OCI-LY3 (cell line): ENCODE results near the gene BTRC.

ENCODE experiments used
- H2AFZ ChIP-seq: fragments of 200-600, 300-600 bp; shearing (Covaris generic); 2 replicates; pipeline ENCODE4 v1.6.0; 2014; ENCODE audit warnings: antibody characterized with exemption, low read depth, low read length
- H3K27ac ChIP-seq: fragments of 200-600, 300-600 bp; sonication (generic); 2 replicates; pipeline ENCODE4 v1.5.1; 2014; ENCODE audit warnings: mild to moderate bottlenecking, low read length, moderate library complexity, mixed read lengths
- H3K27me3 ChIP-seq: fragments of 200-600, 300-600 bp; sonication (generic); 2 replicates; pipeline ENCODE4 v1.6.1; 2014; ENCODE audit warnings: low read depth, low read length, mixed read lengths
- H3K36me3 ChIP-seq: fragments of 200-600, 300-600 bp; sonication (generic); replicated peaks from 2 replicates; pipeline ENCODE3; 2014; ENCODE audit warnings: low read depth, low read length, mixed read lengths
- H3K4me1 ChIP-seq: fragments of 300-600, 200-600 bp; sonication (generic); 2 replicates; pipeline ENCODE4 v1.6.1; 2014; ENCODE audit warnings: low read length, mixed read lengths
- H3K4me2 ChIP-seq: fragments of 200-600, 300-600 bp; sonication (generic); 2 replicates; pipeline ENCODE4 v1.6.1; 2014; ENCODE audit warnings: low read length, mixed read lengths
- H3K4me3 ChIP-seq: fragments of 300-600, 200-600 bp; sonication (generic); 2 replicates; pipeline ENCODE4 v1.5.1; 2014; ENCODE audit warnings: antibody characterized with exemption, mild to moderate bottlenecking, low read length, moderate library complexity
- H3K79me2 ChIP-seq: fragments of 300-600, 200-600 bp; shearing (Covaris generic); 2 replicates; pipeline ENCODE4 v1.6.1; 2014; ENCODE audit warnings: mild to moderate bottlenecking, low read length, mixed read lengths
- H3K9ac ChIP-seq: fragments of 300-600, 200-600 bp; shearing (Covaris generic); 2 replicates; pipeline ENCODE4 v1.6.0; 2014; ENCODE audit warnings: mild to moderate bottlenecking, low read length, moderate library complexity
- H3K9me3 ChIP-seq: fragments of 200-600, 300-600 bp; shearing (Covaris generic); 2 replicates; pipeline ENCODE4 v1.6.1; 2014; ENCODE audit warnings: low read length, mixed read lengths; ENCODE audit not compliant: insufficient read depth
- H4K20me1 ChIP-seq: fragments of 200-600, 300-600 bp; sonication (generic); 2 replicates; pipeline ENCODE4 v1.6.1; 2016; ENCODE audit warnings: low read length, mixed read lengths; ENCODE audit not compliant: insufficient read depth
- EZH2phosphoT487 ChIP-seq: fragments of 200-600 bp; shearing (Covaris generic); IDR thresholded peaks from 2 replicates; pipeline ENCODE4 v1.6.1; 2018; ENCODE audit warnings: antibody characterized with exemption, mixed run types, low read depth
- TF ChIP-seq, protein P1 (sequence below): fragments of 200-600, 300-600 bp; sonication (generic); IDR thresholded peaks from 2 replicates; pipeline ENCODE4 v1.5.1; 2014; ENCODE audit warnings: antibody characterized with exemption, low read length, low read depth

The BTRC gene

DNA sequence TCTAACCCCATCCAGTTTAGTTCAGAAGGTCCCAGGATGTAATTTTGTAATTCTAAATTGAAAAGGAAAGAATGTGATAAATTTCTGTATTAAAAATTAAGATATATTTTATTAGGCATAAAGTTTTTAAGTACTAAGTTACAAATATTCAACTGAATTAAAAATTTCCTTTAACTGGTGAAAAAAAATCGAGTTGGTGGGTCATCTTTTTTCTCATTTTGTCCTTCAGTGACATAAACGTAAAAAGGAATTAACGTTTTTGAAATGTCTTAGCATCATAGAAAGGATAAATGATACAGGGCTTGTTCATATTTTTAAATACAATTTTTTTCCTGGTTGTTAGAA is 88.5 kb downstream of the BTRC start:
- no peaks in the 10 kb centered on the region for H3K36me3 ChIP-seq
- no peaks in the 10 kb centered on the region for H3K27me3 ChIP-seq
- H4K20me1 ChIP-seq: no peaks in the 10 kb centered on the region
- no peak overlapping the region for H3K4me2 ChIP-seq
- H3K79me2 ChIP-seq: no peaks in the 10 kb centered on the region
- peaks cover 5% of the 10 kb centered on the region for H3K4me1 ChIP-seq
- H3K9ac ChIP-seq: no peak overlapping the region
- H3K9me3 ChIP-seq: no peaks in the 10 kb centered on the region
- H2AFZ ChIP-seq: no peak overlapping the region
- no peak overlapping the region for H3K27ac ChIP-seq
- TF ChIP-seq, protein P1, sequence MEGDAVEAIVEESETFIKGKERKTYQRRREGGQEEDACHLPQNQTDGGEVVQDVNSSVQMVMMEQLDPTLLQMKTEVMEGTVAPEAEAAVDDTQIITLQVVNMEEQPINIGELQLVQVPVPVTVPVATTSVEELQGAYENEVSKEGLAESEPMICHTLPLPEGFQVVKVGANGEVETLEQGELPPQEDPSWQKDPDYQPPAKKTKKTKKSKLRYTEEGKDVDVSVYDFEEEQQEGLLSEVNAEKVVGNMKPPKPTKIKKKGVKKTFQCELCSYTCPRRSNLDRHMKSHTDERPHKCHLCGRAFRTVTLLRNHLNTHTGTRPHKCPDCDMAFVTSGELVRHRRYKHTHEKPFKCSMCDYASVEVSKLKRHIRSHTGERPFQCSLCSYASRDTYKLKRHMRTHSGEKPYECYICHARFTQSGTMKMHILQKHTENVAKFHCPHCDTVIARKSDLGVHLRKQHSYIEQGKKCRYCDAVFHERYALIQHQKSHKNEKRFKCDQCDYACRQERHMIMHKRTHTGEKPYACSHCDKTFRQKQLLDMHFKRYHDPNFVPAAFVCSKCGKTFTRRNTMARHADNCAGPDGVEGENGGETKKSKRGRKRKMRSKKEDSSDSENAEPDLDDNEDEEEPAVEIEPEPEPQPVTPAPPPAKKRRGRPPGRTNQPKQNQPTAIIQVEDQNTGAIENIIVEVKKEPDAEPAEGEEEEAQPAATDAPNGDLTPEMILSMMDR: no peak
- no peak for TF ChIP-seq EZH2phosphoT487
- H3K4me3 ChIP-seq: no peak overlapping the region

DNA sequence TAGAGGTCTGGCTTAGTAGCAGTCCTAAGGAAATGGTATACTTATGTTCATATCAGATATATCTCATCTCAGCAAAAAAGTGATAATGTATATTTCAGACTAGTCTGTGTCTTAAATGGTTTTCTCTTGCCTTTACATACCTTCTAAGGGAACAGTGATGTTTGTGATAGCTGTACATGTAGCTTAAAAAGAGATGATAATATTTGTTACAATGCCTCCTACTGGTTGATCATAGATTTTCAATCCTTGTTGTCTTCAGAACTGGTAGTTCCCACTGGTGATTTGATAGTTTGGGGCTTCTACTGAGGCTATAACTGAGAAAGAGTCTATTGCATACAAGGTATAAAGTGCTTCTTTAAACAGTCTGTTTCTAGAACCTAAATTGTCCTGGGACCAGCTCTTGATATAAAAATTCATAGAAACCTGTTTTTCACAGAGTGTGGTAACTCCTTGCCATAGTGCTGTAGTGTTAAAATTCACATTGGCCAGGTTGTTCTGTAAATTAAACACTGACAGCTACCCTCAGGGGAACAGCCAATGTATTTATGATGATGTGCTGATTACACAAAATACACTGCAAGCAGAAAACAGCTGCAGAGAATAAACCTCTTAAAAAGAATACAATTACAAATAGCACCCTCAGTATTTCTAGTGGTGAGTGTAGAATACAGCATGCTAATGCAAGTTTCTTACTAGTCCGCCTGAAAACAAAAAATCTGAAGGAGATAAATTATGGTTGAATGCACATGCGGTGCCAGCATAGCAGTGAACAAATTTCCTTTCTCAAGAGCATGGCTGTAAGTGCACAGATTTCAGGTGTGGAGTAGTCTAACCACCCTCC is 90.3 kb downstream of the BTRC start:
- no peak overlapping the region for H3K4me3 ChIP-seq
- H2AFZ ChIP-seq: no peak overlapping the region
- no peak overlapping the region for H3K27ac ChIP-seq
- no peaks in the 10 kb centered on the region for H3K4me1 ChIP-seq
- H3K9me3 ChIP-seq: no peaks in the 10 kb centered on the region
- no peaks in the 10 kb centered on the region for H3K79me2 ChIP-seq
- TF ChIP-seq, protein P1: peak; percentile 35; the same call in 1 of the 2 replicates
- TF ChIP-seq EZH2phosphoT487: no peak
- no peak overlapping the region for H3K9ac ChIP-seq
- no peaks in the 10 kb centered on the region for H3K27me3 ChIP-seq
- H3K36me3 ChIP-seq: no peaks in the 10 kb centered on the region
- H3K4me2 ChIP-seq: no peak overlapping the region
- H4K20me1 ChIP-seq: no peaks in the 10 kb centered on the region

DNA sequence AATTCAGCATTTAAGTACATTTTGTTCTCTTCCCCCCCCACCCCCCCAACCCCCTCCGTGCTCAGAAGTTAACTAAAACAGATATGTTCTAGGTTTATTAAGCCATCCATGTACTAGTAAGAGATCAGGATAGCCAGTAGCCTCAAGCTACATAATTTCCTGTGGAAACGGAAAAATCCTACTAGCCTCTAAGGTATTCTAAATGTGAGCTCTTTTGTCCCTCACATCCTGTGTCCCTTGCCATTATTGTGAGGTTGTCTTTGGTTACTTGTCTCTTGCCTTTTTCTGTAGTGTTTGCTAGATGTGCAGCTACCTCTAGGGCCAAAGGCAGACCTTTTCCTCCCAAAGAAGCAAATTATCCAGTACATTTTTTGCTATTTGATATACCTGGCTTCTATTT is 92.1 kb downstream of the BTRC start:
- no peaks in the 10 kb centered on the region for H3K36me3 ChIP-seq
- H4K20me1 ChIP-seq: no peaks in the 10 kb centered on the region
- TF ChIP-seq, protein P1: no peak
- TF ChIP-seq EZH2phosphoT487: no peak
- no peaks in the 10 kb centered on the region for H3K4me1 ChIP-seq
- no peak overlapping the region for H3K4me2 ChIP-seq
- H3K27ac ChIP-seq: no peak overlapping the region
- H3K9ac ChIP-seq: no peak overlapping the region
- no peaks in the 10 kb centered on the region for H3K27me3 ChIP-seq
- no peaks in the 10 kb centered on the region for H3K79me2 ChIP-seq
- no peaks in the 10 kb centered on the region for H3K9me3 ChIP-seq
- no peak overlapping the region for H3K4me3 ChIP-seq
- H2AFZ ChIP-seq: no peak overlapping the region

DNA sequence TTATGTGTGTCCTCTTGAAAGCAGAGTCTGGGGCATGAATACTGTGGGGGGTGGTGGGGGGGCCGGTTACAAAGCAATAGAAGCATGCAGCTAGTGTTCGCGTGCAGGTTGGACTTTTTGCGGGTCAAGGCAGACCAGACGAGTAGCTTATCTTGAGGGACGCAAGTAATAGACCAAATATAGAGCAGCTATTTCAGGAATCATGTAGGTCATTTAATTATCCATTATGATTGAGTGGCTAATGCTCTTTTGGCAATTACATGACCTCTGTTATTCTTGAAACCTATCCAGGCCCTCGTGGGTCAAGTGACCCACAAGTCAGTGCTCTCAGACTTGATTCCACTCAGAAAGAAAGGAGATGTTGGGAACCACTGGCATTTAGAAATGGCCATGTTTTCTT is 93.0 kb downstream of the BTRC start:
- H3K9ac ChIP-seq: no peak overlapping the region
- H3K27ac ChIP-seq: no peak overlapping the region
- no peak overlapping the region for H3K4me3 ChIP-seq
- no peak overlapping the region for H3K4me2 ChIP-seq
- no peaks in the 10 kb centered on the region for H3K79me2 ChIP-seq
- TF ChIP-seq, protein P1: no peak
- TF ChIP-seq EZH2phosphoT487: no peak
- no peaks in the 10 kb centered on the region for H3K4me1 ChIP-seq
- H4K20me1 ChIP-seq: no peaks in the 10 kb centered on the region
- H3K36me3 ChIP-seq: no peaks in the 10 kb centered on the region
- H3K27me3 ChIP-seq: no peaks in the 10 kb centered on the region
- H2AFZ ChIP-seq: no peak overlapping the region
- H3K9me3 ChIP-seq: no peaks in the 10 kb centered on the region
